Fibroblast of villous mesenchyme (primary cell): Measurements from ENCODE around the gene PKMYT1. TPM values are rescaled to one million over a fixed set of nuclear protein-coding genes. Genes with fewer than 3 reads are reported as not detected.

ENCODE experiments used
- DNase-seq: peaks from one replicate; pipeline ENCODE4 v3.0.0-alpha.2; 2010; ENCODE audit warnings: low read depth
- H3K4me3 ChIP-seq: 2 replicates; pipeline ENCODE4 v1.5.1; 2011; ENCODE audit warnings: low read depth, mild to moderate bottlenecking, low read length
- CTCF ChIP-seq: IDR thresholded peaks from 2 replicates; pipeline ENCODE4 v1.5.1; 2012; ENCODE audit warnings: low read depth, mild to moderate bottlenecking, low read length; ENCODE audit not compliant: insufficient read depth
- total RNA-seq: library from RNA; depleted of rRNA; stranded (reverse); fragments of >200 nt; gene quantifications from 2 replicates; pipeline ENCODE4 v1.2.3, GENCODE V29; 2012

Gene PKMYT1
- total RNA-seq, 1 donor = 6.9 TPM

DNA sequence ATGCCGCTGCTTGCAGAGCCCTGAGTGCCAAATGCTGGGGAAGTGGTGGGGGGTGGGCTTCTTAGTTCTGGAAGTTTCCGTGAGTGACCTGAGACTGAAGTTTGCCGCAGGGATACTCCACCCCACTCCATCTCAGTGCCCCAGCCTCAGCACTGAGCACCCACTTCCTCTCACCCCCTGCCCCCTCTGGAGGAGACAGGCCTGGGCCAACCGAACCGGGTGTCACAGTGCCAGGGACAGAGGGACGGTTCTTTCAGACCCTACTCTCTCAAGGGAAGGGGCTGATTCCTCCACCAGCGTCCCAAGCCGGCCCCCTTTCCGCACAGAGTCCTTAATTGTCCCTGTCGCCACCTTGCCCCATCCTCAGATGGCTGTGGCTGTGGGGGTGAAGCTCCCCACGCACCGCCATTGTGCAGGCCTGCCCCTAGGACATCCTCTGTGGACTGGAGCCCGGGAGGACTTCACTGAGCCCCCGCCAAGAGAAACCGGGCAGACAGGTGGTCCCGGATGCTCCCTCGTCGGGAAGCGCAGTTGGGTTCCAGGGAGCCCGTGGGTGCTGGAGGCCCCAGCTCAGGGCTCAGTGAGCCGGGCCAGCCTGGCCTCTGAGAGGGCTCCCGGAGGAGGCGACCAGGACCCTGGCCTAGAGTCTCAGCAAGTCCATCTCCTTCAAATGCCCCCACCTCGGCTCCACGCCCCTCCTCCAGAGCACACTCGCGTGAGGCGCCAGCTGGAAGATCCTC, 17.7 kb downstream of the PKMYT1 start:
- no peak for TF ChIP-seq CTCF
- DNase-seq = no peak
- H3K4me3 ChIP-seq = no peak overlapping the region

DNA sequence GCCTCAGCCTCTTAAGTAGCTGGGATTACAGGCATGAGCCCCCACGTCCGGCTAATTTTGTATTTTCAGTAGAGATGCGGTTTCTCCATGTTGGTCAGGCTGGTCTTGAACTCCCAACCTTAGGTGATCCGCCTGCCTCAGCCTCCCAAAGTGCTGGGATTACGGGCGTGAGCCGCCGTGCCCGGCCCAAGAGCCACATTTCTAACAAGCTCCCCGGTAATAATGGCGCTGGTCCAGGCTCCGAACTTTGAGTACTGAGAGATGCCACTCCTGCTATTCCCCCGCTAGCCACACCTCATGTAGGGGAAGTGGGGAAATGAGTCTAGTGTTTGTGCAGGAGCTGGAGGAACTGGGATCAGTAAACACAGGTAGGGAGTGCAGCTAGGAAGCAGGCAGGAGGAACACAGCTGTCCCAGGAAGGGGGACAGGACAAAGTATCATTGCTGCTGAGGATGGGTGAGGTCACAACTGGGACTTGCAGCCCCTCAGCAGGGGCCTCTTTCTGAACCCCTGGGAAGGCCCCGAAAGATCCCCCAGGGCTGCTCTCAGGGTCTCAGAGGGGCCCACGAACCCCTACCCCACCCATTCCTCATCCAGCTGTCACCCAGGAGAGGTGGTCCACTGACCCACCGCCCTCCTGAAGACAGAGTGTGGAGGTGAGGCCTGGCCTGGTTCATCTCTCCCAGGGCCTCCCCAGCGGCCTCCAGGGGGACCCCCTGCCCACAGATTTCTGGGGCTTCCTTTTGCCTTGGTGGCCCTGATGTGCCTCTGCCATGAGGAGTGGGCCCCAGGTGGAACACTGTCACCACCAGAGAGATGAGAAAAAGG, 19.8 kb downstream of the PKMYT1 start:
- no peak for DNase-seq
- no peak for TF ChIP-seq CTCF
- H3K4me3 ChIP-seq = no peak overlapping the region

GRCh38 chr16:2959206-2959605, 21.0 kb downstream of the PKMYT1 start:
- no peak overlapping the region for H3K4me3 ChIP-seq
- TF ChIP-seq CTCF = no peak
- DNase-seq = no peak

GRCh38 chr16:2956579-2956956, 23.7 kb downstream of the PKMYT1 start:
- no peak for DNase-seq
- TF ChIP-seq CTCF = no peak
- H3K4me3 ChIP-seq = no peak overlapping the region

DNA sequence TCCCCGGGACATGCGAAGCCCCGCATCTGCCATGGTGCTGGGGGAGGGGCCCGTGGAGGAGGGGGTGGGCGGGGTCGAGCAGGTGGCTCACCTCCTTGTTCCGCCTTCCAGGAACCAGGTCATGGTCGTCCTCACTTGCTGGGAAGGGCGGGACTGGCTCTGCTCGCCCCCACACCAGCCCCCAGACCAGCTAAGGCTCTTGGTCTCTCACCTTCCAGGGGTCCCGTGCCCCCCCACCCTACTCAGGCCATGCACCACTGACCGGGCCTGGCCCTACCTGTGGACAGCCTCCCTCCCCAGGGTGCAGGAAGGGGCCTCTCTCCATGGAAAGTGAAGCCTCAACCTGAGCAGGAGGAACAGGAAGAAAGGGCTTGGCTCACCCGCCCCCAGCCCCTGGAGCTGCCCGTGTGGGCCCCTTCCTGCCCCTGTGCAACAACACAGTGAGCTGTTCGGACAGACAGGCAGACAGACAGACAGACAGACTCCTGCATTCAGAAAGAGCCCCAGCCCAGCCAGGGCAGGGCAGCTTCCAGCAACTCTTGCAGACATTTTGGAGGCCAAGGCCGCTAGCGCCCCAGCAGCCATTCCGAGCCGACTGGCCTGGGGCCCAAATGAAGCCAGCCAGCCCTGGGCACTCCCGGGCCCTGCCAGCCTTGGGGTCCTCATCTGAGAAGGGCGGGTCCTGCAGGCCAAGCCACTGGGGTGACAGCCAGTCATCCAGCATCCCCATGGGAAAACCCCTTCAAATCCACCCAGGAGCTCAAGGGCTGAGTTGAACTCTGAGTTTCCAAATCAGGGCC, 24.3 kb downstream of the PKMYT1 start:
- no peak overlapping the region for H3K4me3 ChIP-seq
- no peak for DNase-seq
- no peak for TF ChIP-seq CTCF

GRCh38 chr16:2955438-2955778, 24.8 kb downstream of the PKMYT1 start:
- H3K4me3 ChIP-seq = no peak overlapping the region
- DNase-seq = no peak
- no peak for TF ChIP-seq CTCF
